C4-2B (cell line): Measurements from ENCODE around the gene CLP1.
"Not testable (repeated sequence)": the region's sequence is repeated elsewhere in the genome, so short reads cannot be mapped to it uniquely, and the experiment has no call there.

Experiments used
- H3K27ac ChIP-seq: fragments of 450-650 bp; 2 replicates; pipeline ENCODE4 v1.5.1; 2017
- ZFX ChIP-seq: fragments of 450-650 bp; IDR thresholded peaks from 2 replicates; pipeline ENCODE4 v1.6.1; 2017
- TF ChIP-seq, protein P1 (sequence below): fragments of 450-650 bp; conservative IDR thresholded peaks from 2 replicates; pipeline ENCODE4 v1.5.1; 2017; ENCODE audit warnings: mild to moderate bottlenecking

CLP1 gene

GRCh38 chr11:57681168-57681567 is 23.6 kb downstream of the CLP1 start:
- no peak overlapping the region for H3K27ac ChIP-seq
- TF ChIP-seq, protein P1, sequence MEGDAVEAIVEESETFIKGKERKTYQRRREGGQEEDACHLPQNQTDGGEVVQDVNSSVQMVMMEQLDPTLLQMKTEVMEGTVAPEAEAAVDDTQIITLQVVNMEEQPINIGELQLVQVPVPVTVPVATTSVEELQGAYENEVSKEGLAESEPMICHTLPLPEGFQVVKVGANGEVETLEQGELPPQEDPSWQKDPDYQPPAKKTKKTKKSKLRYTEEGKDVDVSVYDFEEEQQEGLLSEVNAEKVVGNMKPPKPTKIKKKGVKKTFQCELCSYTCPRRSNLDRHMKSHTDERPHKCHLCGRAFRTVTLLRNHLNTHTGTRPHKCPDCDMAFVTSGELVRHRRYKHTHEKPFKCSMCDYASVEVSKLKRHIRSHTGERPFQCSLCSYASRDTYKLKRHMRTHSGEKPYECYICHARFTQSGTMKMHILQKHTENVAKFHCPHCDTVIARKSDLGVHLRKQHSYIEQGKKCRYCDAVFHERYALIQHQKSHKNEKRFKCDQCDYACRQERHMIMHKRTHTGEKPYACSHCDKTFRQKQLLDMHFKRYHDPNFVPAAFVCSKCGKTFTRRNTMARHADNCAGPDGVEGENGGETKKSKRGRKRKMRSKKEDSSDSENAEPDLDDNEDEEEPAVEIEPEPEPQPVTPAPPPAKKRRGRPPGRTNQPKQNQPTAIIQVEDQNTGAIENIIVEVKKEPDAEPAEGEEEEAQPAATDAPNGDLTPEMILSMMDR = no peak
- TF ChIP-seq ZFX = no peak

- H3K27ac ChIP-seq = not testable (repeated sequence)
Observed at GRCh38 chr11:57690474-57690873, 32.9 kb downstream of the CLP1 start.

- TF ChIP-seq, protein P1 = no peak
- TF ChIP-seq ZFX = no peak
- no peak overlapping the region for H3K27ac ChIP-seq
Observed at GRCh38 chr11:57698843-57699365, 41.3 kb downstream of the CLP1 start.

GRCh38 chr11:57699813-57700212 is 42.3 kb downstream of the CLP1 start:
- TF ChIP-seq ZFX = no peak
- TF ChIP-seq, protein P1 = no peak
- H3K27ac ChIP-seq = no peak overlapping the region

- H3K27ac ChIP-seq = no peak overlapping the region
- TF ChIP-seq ZFX = no peak
- TF ChIP-seq, protein P1 = no peak
Observed at GRCh38 chr11:57700425-57700824, 42.9 kb downstream of the CLP1 start.

DNA sequence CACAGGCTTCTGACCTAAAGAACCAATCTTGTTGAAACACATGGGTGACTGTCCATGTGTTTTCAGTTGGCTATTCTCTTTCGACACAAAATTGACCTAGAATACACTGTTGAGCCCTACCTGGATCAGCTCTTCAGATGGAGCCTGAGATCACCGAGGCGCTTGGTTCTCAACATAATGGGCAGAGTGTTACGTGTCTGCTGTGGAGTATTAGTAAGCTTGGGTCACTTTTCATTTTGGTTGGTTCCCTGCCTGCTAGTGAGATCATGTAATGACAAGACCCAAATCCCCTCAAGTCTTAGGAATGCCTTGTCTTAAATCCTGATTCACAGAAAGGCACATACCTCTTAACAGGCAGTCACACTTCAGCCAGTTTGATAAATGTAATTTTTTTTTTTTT is 45.8 kb downstream of the CLP1 start:
- no peak overlapping the region for H3K27ac ChIP-seq
- TF ChIP-seq ZFX = no peak
- TF ChIP-seq, protein P1 = no peak

- H3K27ac ChIP-seq = no peak overlapping the region
- TF ChIP-seq ZFX = no peak
Observed at GRCh38 chr11:57704932-57705331, 47.4 kb downstream of the CLP1 start.

DNA sequence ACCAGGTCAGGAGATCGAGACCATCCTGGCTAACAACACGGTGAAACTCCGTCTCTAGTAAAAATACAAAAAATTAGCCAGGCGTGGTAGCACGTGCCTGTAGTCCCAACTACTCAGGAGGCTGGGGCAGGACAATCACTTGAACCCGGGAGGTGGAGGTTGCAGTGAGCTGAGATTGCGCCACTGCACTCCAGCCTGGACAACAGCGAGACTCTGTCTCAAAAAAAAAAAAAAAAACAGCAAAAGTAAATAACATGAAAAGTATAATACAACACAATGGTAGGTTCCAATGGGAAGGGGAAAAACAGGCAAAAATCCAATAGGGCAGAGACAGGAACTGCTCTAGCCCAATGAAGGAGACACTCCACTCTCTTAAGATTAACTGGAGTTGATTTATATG is 47.9 kb downstream of the CLP1 start:
- not testable (repeated sequence) for H3K27ac ChIP-seq

DNA sequence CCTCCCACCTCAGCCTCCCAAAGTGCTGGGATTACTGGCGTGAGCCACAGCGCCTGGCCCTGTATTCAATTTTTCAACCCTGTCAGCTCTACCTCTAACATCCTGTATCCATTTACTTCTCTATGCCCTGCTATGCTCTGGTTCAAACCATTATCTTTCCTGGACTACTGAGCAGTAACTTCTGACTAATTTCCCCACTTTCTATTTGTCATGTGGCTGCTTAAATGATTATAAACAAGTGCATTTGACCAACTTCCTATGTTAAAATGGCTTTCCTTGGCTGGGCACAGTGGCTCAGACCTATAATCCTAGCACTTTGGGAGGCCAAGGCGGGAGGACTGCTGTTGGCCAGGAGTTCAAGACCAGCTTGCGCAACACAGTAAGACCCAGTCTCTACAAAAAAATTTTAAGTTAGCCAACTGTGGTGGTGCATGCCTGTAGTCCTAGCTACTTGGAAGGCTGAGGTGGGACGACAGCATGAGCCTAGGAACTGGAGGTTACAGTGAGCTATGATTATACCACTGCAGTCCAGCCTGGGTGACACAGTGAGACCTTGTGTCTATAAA is 52.3 kb downstream of the CLP1 start:
- TF ChIP-seq, protein P1 = no peak
- TF ChIP-seq ZFX = no peak
- no peak overlapping the region for H3K27ac ChIP-seq
